SHP77 treated with DMSO at 0.1 percent for 48 hours (cell line): ENCODE results near the gene STARD5.

Experiments used
- DNase-seq: peaks from one replicate; lab custom pipeline; 2025; lab: John Stamatoyannopoulos, UW

Gene STARD5

GRCh38 chr15:81311752-81312464 is 12.0 kb downstream of the STARD5 start:
- DNase-seq, result no peak

GRCh38 chr15:81310480-81310879 is 13.5 kb downstream of the STARD5 start:
- DNase-seq, result no peak

GRCh38 chr15:81309647-81310450 is 14.1 kb downstream of the STARD5 start:
- no peak for DNase-seq

- DNase-seq, result no peak
Measured at GRCh38 chr15:81308260-81308659, 15.7 kb downstream of the STARD5 start.

GRCh38 chr15:81304226-81304625 is 19.7 kb downstream of the STARD5 start:
- DNase-seq, result no peak

- no peak for DNase-seq
Measured at GRCh38 chr15:81303244-81304225, 20.4 kb downstream of the STARD5 start.

GRCh38 chr15:81302701-81303109 is 21.2 kb downstream of the STARD5 start:
- DNase-seq, result no peak

GRCh38 chr15:81301815-81302399 is 22.0 kb downstream of the STARD5 start:
- DNase-seq, result no peak

- no peak for DNase-seq
Measured at GRCh38 chr15:81301385-81301784, 22.6 kb downstream of the STARD5 start.

- no peak for DNase-seq
Measured at GRCh38 chr15:81299630-81300273, 24.2 kb downstream of the STARD5 start.

- no peak for DNase-seq
Measured at GRCh38 chr15:81299156-81299555, 24.8 kb downstream of the STARD5 start.

- no peak for DNase-seq
Measured at GRCh38 chr15:81298611-81299010, 25.3 kb downstream of the STARD5 start.

GRCh38 chr15:81297603-81298575 is 26.1 kb downstream of the STARD5 start:
- DNase-seq, result no peak

- no peak for DNase-seq
Measured at GRCh38 chr15:81297147-81297572, 26.8 kb downstream of the STARD5 start.

- no peak for DNase-seq
Measured at GRCh38 chr15:81296673-81297072, 27.3 kb downstream of the STARD5 start.

GRCh38 chr15:81296186-81296585 is 27.8 kb downstream of the STARD5 start:
- DNase-seq, result no peak

GRCh38 chr15:81295486-81296121 is 28.3 kb downstream of the STARD5 start:
- no peak for DNase-seq

- no peak for DNase-seq
Measured at GRCh38 chr15:81294516-81294880, 29.4 kb downstream of the STARD5 start.

GRCh38 chr15:81293728-81294515 is 30.0 kb downstream of the STARD5 start:
- DNase-seq, result no peak
